ENCODE results near the gene RAPGEF6. TPM values are rescaled to one million over a fixed set of nuclear protein-coding genes. Genes with fewer than 3 reads are reported as not detected.

RAPGEF6 gene
- polyA plus RNA-seq, 1 donor (not counting 4 experiments of a cell fraction or from before 2014, with no cell fraction given): 8.7 TPM

- Histone ChIP-seq H3K27me3 (ENCODE audit: control insufficient read depth, extremely low read depth, insufficient read depth, low read length) (no peaks in the 10 kb centered on the region), H3K9ac (ENCODE audit: control insufficient read depth, extremely low read depth, insufficient read depth, low read length) (no peak overlapping the region), H3K36me3 (ENCODE audit: control insufficient read depth in 2 of 2, extremely low read depth in 1 of 2, insufficient read depth in 2 of 2, low read length in 2 of 2) (peaks cover 4 to 7% of the 10 kb centered on the region in 2 experiments), H3K79me2 (ENCODE audit: control insufficient read depth, insufficient read depth, low read length) (peaks cover 6% of the 10 kb centered on the region), H3K9me3 (ENCODE audit: control insufficient read depth, low read depth, low read length) (no peaks in the 10 kb centered on the region), H3K4me2 (ENCODE audit: control insufficient read depth, extremely low read depth, insufficient read depth, low read depth, low read length) (no peak overlapping the region), H3K27ac (ENCODE audit: control insufficient read depth, insufficient read depth, low read length) (no peak overlapping the region), H3K4me1 (ENCODE audit: control insufficient read depth, extremely low read depth, insufficient read depth, low read length) (no peaks in the 10 kb centered on the region), H3K9me1 (ENCODE audit: control insufficient read depth, extremely low read depth, insufficient read depth, low read length) (no peaks in the 10 kb centered on the region), H4K20me1 (ENCODE audit: control insufficient read depth, extremely low read depth, insufficient read depth, low read length) (peaks cover 2% of the 10 kb centered on the region), H2AFZ (ENCODE audit: control insufficient read depth, low read length) (no peak overlapping the region), H3K4me3 (ENCODE audit: control insufficient read depth in 2 of 3, extremely low read depth in 1 of 3, insufficient read depth in 2 of 3, low read depth in 1 of 3, low read length in 3 of 3) (no peak overlapping the region)
- FAIRE-seq (no peak), DNase-seq (ENCODE audit: low read depth, low spot score) (no peak)
- dilution Hi-C loops (cut with MboI; ENCODE audit: extremely low pct_ligation_motif_present, low sequenced_read_pairs): no loop called here
- no peak for TF ChIP-seq EZH2 (IDR thresholded peaks at IDR 0.05; ENCODE audit: low read length)
- TF ChIP-seq, protein P1, sequence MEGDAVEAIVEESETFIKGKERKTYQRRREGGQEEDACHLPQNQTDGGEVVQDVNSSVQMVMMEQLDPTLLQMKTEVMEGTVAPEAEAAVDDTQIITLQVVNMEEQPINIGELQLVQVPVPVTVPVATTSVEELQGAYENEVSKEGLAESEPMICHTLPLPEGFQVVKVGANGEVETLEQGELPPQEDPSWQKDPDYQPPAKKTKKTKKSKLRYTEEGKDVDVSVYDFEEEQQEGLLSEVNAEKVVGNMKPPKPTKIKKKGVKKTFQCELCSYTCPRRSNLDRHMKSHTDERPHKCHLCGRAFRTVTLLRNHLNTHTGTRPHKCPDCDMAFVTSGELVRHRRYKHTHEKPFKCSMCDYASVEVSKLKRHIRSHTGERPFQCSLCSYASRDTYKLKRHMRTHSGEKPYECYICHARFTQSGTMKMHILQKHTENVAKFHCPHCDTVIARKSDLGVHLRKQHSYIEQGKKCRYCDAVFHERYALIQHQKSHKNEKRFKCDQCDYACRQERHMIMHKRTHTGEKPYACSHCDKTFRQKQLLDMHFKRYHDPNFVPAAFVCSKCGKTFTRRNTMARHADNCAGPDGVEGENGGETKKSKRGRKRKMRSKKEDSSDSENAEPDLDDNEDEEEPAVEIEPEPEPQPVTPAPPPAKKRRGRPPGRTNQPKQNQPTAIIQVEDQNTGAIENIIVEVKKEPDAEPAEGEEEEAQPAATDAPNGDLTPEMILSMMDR (optimal IDR thresholded peaks at IDR 0.05 in 1 of 3, IDR thresholded peaks at IDR 0.05 in 1 of 3, conservative IDR thresholded peaks at IDR 0.05 in 1 of 3; ENCODE audit: extremely low read depth in 1 of 3, insufficient read depth in 2 of 3, low read length in 3 of 3): no peak
Observed at GRCh38 chr5:131386124-131386523, 248.9 kb downstream of the RAPGEF6 start.

- Histone ChIP-seq H3K27me3 (ENCODE audit: control insufficient read depth, extremely low read depth, insufficient read depth, low read length) (no peaks in the 10 kb centered on the region), H4K20me1 (ENCODE audit: control insufficient read depth, extremely low read depth, insufficient read depth, low read length) (peaks cover 2% of the 10 kb centered on the region), H3K36me3 (ENCODE audit: control insufficient read depth in 2 of 2, extremely low read depth in 1 of 2, insufficient read depth in 2 of 2, low read length in 2 of 2) (peaks cover 4 to 7% of the 10 kb centered on the region in 2 experiments), H3K79me2 (ENCODE audit: control insufficient read depth, insufficient read depth, low read length) (peaks cover 6% of the 10 kb centered on the region), H2AFZ (ENCODE audit: control insufficient read depth, low read length) (no peak overlapping the region), H3K9me3 (ENCODE audit: control insufficient read depth, low read depth, low read length) (no peaks in the 10 kb centered on the region), H3K4me1 (ENCODE audit: control insufficient read depth, extremely low read depth, insufficient read depth, low read length) (no peaks in the 10 kb centered on the region), H3K4me2 (ENCODE audit: control insufficient read depth, extremely low read depth, insufficient read depth, low read depth, low read length) (no peak overlapping the region), H3K9ac (ENCODE audit: control insufficient read depth, extremely low read depth, insufficient read depth, low read length) (no peak overlapping the region), H3K9me1 (ENCODE audit: control insufficient read depth, extremely low read depth, insufficient read depth, low read length) (no peaks in the 10 kb centered on the region), H3K27ac (ENCODE audit: control insufficient read depth, insufficient read depth, low read length) (no peak overlapping the region), H3K4me3 (ENCODE audit: control insufficient read depth in 2 of 3, extremely low read depth in 1 of 3, insufficient read depth in 2 of 3, low read depth in 1 of 3, low read length in 3 of 3) (no peak overlapping the region)
- DNase-seq (ENCODE audit: low read depth, low spot score) (no peak), FAIRE-seq (no peak)
- no peak for TF ChIP-seq EZH2 (IDR thresholded peaks at IDR 0.05; ENCODE audit: low read length)
- TF ChIP-seq, protein P1 (optimal IDR thresholded peaks at IDR 0.05 in 1 of 3, IDR thresholded peaks at IDR 0.05 in 1 of 3, conservative IDR thresholded peaks at IDR 0.05 in 1 of 3; ENCODE audit: extremely low read depth in 1 of 3, insufficient read depth in 2 of 3, low read length in 3 of 3): no peak
- dilution Hi-C loops (cut with MboI; ENCODE audit: extremely low pct_ligation_motif_present, low sequenced_read_pairs): no loop called here
Observed at GRCh38 chr5:131384616-131385214, 250.3 kb downstream of the RAPGEF6 start.

Data from keratinocyte (primary cell).